ENCODE data around the gene UBE2M. TPM values are rescaled to one million over a fixed set of nuclear protein-coding genes. Genes with fewer than 3 reads are reported as not detected.

The UBE2M gene
- total RNA-seq, 1 donor from 2014 or later, result 144 TPM

- no peak for DNase-seq
- intact Hi-C loops (cut with micrococcal nuclease), result no loop called here
- no peak for ATAC-seq
Observed at GRCh38 chr19:58572026-58572817, 13.8 kb upstream of the UBE2M start.

GRCh38 chr19:58571575-58571947 is 13.2 kb upstream of the UBE2M start:
- intact Hi-C loops (cut with micrococcal nuclease), result no loop called here
- ATAC-seq (no peak), DNase-seq (no peak)

GRCh38 chr19:58570770-58571574 is 12.6 kb upstream of the UBE2M start:
- intact Hi-C loops (cut with micrococcal nuclease), result no loop called here
- DNase-seq, result peak; percentile 32

GRCh38 chr19:58569943-58570670 is 11.7 kb upstream of the UBE2M start:
- ATAC-seq, result no peak

More at GRCh38 chr19:58570770-58571574, 12.6 kb upstream of the UBE2M start:
- no peak for ATAC-seq

GRCh38 chr19:58569191-58569942 is 11.0 kb upstream of the UBE2M start:
- intact Hi-C loops (cut with micrococcal nuclease), result no loop called here
- no peak for ATAC-seq
- no peak for DNase-seq

More at GRCh38 chr19:58569943-58570670, 11.7 kb upstream of the UBE2M start:
- intact Hi-C loops (cut with micrococcal nuclease), result no loop called here
- DNase-seq, result no peak

- intact Hi-C loops (cut with micrococcal nuclease), result no loop called here
- ATAC-seq (no peak), DNase-seq (no peak)
Observed at GRCh38 chr19:58568453-58569130, 10.2 kb upstream of the UBE2M start.

- intact Hi-C loops (cut with micrococcal nuclease), result no loop called here
- DNase-seq (no peak), ATAC-seq (no peak)
Observed at GRCh38 chr19:58566989-58567388, 8.6 kb upstream of the UBE2M start.

GRCh38 chr19:58563823-58564222 is 5.4 kb upstream of the UBE2M start:
- ATAC-seq (no peak), DNase-seq (no peak)
- intact Hi-C loops (cut with micrococcal nuclease), result no loop called here

GRCh38 chr19:58563034-58563573 is 4.7 kb upstream of the UBE2M start:
- intact Hi-C loops (cut with micrococcal nuclease), result no loop called here
- DNase-seq (peak; percentile 22), ATAC-seq (no peak)

GRCh38 chr19:58562122-58563033 is 4.0 kb upstream of the UBE2M start:
- DNase-seq (peak; percentile 69), ATAC-seq (peak; percentile 2)
- intact Hi-C loops (cut with micrococcal nuclease), result no loop called here

GRCh38 chr19:58561373-58562121 is 3.1 kb upstream of the UBE2M start:
- ATAC-seq (no peak), DNase-seq (no peak)
- intact Hi-C loops (cut with micrococcal nuclease), result no loop called here

- no peak for ATAC-seq
- no peak for DNase-seq
- intact Hi-C loops (cut with micrococcal nuclease), result no loop called here
Observed at GRCh38 chr19:58560921-58561320, 2.5 kb upstream of the UBE2M start.

GRCh38 chr19:58560007-58560887 is 1.8 kb upstream of the UBE2M start:
- ATAC-seq, result no peak
- intact Hi-C loops (cut with micrococcal nuclease), result no loop called here
- DNase-seq, result no peak

GRCh38 chr19:58559275-58560006 is 1.0 kb upstream of the UBE2M start:
- ATAC-seq (peak; percentile 68), DNase-seq (peak; percentile 92)
- intact Hi-C loops (cut with micrococcal nuclease), result no loop called here

All from left ventricle myocardium superior (tissue), 1 donor.